Fibroblast of skin of abdomen (primary cell): ENCODE data around the gene NFATC1.
"Not testable (repeated sequence)": the region's sequence is repeated elsewhere in the genome, so short reads cannot be mapped to it uniquely, and the experiment has no call there.

Source experiments
- DNase-seq: peaks from one replicate; pipeline ENCODE4 v3.0.0-alpha.2; 2013

The NFATC1 gene

DNA sequence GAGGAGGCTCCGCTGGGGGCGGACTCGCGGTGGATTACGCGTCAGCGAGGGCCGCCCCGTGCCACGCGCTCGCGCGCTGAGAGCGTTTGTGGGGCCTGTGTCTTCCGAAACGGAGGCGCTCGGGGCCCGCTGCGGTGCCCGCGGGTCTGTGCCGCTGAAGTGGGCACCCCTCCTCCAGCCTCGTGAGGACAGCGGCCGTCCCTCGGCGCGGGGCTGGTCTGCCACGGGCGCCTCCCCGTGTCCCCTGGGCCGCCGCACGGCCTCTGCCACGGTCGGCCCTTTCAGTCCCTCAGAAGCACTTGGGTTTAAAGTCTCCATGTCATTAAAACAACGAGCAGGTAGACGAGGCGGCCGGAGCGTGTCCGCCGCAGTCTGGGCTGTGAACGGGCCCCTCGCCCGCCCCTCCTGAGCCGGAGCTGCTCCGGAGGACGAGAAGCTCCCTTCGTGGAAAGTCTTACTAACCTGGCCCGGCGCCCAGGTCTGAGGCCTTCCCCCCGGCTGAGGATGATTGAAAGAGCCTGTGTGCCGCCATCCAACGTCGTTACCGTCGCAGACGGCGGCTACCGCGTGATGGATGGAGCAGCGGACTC lies 97.6 kb downstream of the NFATC1 start:
- DNase-seq: no peak

DNA sequence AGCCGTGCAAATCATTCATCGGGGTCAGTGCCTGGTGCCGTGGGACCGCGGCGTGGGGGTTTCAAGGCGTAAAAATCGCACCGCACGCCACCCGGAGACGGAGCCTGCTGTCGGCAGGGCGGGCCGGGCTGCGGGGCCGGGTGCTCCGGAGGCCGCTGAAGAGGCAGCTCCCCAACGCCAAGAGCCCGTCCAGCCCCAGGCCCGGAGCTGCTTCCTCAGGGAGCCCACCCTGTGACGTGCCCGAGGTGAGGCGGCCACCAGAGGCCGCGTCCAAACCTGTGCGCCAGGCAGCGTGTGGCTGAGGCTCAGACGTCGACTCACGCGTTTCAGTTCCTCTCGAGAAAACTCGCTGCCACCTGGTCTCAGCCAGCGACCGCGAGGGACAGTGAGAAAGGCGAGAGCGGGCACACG lies 98.1 kb downstream of the NFATC1 start:
- no peak for DNase-seq

DNA sequence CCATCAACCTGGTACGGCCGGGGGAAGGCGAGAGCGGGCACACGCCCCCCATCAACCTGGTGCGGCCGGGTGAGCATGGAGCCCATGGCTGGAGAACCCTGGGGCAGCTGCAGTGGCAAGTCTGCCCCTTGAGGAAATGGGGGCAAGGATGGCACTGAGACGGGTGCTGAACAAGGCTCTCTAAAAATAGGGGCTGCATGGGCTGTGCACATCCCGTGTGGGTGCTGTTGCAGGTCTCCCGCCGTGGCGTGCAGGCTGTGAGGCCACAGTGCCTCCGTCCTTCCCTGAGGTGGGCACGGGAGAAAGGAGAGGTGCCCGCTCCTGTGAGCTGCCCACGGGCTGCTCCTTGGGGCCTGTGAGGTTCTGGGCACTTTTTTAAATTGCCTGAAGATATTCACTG lies 99.2 kb downstream of the NFATC1 start:
- DNase-seq: no peak

DNA sequence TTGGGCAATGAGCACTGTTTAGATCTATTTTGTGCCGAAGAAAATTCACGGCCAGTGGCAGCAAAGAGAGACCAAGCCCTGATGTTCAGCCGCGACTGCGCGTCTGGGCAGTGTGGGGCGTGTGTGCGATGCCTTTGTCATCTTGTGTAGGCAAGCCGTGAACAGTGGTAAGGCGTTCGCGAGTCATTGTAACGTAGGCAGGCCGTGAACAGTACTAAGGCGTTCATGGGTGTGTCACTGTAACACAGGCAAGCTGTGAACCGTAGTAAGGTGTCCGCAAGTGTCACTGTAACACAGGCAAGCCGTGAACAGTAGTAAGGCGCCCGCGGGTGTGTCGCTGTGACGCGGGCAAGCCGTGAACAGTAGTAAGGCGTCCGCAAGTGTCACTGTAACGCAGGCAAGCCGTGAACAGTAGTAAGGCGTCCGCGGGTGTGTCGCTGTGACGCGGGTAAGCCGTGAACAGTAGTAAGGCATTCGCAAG lies 99.9 kb downstream of the NFATC1 start:
- DNase-seq: no peak

DNA sequence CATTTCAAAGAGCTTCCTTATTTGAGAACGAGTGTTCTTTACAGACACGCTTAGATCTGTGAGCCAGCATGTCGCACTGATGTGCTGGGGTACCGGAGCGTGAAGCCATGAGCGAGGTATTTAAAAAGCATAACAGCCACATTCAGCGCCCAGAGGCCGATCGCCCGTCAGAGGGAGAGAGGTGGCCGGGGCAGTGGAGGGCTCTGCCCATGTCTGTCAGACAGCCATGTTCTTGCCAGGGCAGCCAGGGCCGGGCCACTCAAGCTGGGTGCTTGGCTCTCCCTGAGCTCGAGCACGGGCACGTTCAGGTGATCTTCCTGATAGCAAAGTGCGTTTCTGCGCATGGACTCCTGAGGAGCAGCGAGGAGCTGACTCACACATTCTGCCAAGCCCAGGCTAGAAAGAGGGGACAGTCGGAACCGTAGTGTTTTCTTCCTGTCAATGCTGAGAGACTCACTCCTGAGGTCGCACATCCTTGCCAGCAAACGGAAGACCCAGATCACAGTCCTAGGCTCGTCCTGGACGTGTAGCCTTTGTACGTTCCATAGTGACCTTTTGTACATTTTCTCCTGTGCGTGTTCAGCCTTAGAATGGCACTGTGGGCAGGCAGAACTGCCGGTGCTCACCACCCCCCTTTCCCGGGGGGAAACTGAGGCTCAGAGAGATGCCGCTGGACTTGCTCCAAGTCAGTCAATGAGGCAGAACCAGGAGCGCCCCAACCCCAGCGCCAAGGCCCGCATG lies 100.7 kb downstream of the NFATC1 start:
- no peak for DNase-seq

DNA sequence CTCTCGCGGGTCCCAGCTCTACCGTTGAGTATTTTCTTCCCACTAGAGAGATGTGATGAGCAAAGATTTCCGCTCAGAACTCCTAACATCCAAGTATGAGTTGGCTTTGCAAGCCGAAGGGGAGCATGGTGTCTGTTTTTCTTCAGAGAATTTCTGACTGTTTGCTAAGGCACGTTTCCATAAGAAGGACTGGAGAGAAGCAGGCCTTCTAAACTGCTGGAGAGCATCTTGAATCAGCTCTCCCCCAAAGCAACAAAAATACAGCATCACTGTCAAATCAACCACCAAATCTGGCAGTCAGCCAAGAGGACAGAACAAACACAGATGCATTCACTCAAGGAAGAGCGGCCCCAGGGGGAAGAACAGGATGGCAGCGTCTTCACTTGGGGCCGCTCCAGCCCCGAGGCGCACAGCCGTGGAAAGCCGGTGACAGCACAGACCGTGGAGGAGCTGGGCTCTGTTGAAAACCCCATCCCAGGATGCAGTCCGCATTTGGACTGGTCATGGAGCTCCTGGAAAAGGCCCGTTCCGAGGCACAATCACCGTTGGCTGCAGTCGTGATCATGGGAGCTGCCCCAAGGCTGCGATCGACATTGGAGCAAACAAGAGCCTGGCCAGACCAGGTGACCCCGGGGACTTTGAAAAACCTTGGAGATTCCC lies 101.4 kb downstream of the NFATC1 start:
- DNase-seq: peak; percentile 87

DNA sequence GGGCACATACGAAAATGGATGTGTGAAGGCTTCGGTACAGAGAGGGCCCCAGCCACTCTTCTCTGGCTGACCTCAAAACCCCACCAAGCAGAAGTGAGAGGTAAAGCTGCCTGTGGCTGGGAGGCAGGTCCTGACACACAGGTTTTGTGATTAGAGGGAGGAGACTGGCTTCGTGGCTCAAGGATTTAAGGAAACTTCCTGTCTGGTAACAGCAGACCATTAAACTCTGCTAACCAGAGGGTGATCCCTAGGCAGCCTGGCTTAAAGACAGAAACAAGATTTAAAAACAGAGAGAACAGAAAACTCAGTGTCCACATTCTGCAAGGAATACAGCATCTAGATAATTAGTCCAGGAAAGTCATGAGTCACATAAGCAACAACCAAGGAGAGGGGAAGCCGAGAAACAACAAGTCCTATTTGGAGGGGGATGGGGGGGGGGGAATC lies 101.9 kb downstream of the NFATC1 start:
- no peak for DNase-seq

DNA sequence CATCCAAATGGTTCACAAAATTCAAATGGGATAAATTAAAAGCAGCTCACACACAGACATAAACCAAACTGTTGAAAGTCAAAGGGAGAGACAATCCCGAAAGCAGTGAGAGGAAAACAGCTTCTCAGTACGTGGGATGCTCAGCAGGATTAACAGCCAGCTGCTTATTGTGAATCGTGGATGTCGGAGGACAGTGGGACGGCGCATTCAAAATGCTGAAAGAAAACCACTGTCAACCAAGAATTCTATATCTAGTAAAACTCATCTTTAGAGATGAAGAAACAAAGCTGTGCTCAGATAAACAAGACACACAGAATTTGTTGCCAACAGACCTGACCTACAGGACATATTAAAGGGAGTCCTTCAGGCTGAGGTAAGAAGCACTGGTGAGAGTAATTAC lies 102.9 kb downstream of the NFATC1 start:
- DNase-seq: no peak

DNA sequence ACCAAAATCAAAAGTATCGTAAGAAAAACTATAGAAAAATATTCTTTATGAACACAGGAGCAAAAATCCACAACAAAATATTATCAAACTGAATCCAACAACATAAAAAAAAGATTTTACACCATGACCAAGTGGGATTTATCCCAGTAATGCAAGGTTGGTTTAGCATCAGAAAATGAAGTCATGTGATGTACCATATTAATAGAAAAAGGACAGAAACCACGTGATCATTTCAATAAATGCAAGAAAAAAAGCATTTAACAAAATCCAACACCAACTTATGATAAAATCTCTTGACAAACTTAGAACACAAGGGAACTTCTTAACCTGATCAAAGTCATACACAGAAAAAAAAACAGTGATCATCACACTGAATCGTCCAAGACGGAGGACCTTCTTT lies 105.3 kb downstream of the NFATC1 start:
- DNase-seq: no peak

DNA sequence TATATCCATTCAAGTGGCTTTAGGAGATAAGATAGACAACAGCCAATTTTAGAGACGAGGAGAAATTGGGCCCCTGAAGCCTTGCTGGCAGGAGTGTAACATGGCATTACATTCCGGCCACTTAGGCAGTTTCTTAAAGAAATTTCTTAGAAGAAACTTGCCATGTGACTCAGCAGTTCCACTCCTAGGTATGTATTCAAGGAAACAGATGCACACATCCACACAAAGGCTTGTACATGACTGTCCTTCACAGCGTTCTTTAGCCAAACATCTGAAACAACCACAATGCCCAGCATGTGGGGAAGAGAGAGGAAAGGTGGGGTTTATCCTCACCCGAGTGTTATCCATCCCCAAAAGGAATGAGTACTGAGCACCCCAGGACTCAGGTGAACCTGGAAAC lies 107.1 kb downstream of the NFATC1 start:
- no peak for DNase-seq

DNA sequence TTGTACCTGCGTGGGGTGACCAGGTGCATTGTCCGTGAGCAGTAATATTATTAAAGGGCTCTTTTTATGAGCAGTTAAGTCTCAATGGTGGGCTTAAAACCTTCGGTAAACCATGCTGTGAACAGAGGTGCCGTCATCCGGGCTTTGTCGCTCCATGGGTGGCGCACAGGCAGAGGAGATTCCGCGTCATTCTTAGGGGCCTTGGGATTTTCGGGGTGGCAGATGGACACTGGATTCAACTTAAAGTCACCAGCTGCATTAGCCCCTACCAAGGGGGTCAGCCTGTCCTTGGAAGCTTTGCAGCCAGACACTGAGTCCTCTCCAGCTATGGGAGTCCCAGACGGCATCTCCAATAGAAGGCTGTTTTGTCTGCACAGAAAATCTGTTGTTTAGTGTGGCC lies 107.7 kb downstream of the NFATC1 start:
- DNase-seq: no peak

DNA sequence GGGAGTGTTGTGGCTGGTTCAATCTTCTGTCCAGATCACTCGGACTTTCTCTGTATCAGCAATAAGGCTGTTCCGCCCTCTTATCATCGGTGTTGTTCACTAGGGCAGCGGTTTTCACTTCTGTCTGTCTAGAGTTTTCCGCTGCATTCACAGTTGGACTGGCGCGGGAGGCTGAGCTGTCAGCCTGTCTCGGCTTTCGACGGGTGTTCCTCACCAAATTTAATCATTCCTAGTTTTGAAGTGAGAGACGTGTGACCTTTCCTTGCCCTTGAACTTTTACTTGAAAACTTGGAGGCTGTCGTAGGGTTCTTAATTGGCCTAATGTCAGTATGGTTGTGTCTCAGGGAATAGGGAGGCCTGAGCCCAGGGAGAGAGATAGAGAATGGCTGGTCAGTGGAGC lies 108.3 kb downstream of the NFATC1 start:
- no peak for DNase-seq

DNA sequence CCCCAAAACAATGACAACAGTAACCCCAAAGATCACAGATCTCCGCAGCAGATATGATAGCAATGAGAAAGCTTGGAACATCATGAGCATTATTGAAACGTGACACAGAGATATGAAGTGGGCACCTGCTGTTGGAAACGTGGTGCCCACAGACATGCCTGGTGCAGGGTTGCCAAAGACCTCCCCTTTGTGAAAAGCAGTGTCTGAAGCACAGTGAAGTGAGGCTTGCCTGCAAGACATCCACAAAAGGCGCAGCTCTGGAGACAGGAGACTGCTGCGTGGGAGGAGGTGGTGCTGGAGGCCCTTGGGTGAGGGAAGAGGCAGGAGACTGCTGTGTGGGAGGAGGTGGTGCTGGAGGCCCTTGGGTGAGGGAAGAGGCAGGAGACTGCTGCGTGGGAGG lies 108.8 kb downstream of the NFATC1 start:
- not testable (repeated sequence) for DNase-seq

DNA sequence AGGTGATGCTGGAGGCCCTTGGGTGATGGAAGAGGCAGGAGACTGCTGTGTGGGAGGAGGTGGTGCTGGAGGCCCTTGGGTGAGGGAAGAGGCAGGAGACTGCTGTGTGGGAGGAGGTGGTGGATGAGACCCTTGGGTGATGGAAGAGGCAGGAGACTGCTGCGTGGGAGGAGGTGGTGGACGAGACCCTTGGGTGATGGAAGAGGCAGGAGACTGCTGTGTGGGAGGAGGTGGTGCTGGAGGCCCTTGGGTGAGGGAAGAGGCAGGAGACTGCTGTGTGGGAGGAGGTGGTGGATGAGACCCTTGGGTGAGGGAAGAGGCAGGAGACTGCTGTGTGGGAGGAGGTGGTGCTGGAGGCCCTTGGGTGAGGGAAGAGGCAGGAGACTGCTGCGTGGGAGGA lies 109.7 kb downstream of the NFATC1 start:
- not testable (repeated sequence) for DNase-seq

DNA sequence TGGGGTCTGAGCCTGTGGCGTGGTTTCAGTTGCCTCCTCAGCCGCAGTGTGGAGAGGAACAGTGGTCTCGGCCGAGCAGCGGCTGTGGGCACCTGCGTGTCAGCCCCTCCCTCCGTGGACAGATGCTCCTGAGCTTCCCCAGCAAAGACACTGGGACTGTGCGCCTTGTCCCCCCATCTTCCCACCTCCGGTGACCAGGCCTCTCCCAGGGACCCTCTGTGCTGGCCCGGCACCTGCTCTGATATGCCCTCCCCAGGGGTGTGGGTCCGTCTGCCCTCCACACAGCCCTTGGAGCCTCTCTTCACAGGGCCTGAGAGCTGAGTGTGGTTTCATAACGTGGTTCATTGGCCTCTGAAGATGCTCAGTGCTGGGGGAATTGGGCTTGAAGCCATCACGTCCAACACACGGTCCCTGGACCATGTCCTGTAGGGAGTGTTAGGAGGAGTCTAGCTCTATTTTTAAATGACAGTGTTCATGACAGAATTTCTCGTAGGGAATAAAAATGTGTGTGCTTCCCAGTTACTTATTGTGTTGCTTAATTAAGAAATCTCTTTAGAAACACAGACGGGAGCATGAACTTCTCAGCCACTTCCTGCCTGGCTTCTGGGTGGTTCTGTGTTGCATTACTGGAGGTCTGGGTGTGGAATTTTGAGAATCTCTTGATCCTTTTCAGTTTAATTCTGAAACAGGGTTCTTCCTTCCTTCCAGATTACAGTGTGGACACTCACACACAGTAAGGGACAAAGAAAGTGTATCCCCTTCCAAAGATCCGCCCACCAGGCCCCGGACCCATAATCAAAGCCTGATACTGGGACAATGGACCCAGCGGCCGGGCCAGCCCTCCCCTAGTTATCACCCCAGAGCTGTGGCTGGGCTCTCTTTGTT lies 110.7 kb downstream of the NFATC1 start:
- DNase-seq: peak; percentile 68

DNA sequence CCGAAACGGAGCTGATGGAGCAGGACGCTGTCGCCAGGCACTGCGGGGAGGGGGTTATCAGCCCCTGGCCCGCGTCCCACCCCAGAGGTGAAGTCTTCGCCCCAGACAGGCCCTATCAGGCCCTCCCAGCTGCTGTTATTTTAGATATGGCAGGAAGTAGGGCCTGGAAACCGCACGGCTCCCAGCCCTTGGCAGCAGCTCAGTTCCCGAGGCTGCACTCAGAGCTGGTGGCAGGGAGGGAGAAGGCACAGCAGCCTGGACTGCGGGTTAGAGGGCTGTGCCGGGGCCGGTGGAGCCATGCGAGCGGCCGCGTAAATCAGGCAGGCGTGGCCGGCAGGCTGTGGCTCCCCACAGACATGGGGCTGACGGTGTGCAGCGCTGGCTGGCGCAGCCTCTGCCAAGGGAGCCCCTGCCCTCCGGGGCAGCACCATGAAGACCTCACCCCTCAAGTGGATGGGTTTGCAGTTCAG lies 111.4 kb downstream of the NFATC1 start:
- DNase-seq: peak; percentile 68

DNA sequence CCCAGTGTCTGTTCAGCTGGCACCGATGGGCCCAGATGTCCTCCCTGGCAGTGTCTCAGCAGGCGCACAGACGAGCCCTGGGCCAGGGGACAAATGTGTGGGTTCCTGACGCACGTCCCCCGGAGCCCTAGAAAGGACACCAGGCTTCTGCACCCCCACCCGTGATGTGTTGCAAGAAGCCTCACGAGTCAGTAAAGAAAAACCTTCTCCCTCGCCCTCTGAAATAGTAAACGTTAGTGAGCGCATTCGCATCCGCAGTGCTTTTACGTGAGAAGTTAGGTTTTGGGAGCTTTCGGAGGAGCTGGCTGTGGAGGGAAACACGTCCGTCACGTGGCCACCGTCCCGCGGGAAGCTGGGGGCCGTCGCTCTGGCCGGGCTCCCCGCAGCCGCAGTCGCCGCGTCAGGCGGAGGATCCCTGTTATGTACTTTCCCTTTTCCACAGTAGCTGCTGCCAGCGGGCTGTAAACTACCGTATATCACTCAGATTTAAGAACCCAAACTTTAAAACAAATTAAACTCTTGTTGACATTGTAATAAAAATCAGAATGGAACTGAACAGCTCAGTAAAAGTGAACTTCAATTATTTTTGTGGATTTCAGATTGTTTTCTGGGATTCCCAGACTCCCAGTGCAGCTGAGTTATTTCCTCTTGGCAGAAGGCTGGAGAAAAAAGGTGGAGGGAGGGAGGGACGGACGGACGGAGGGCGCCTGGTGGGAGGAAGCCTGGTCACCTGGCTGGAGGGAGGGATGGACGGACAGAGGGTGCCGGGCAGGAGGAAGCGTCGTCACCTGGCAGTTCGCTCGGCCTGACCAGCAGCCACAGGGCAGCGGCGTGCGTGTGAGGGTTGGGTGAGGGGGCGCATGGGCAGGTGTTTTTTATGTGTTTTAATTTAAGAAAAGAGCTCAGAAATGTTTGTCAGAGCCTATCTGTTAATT lies 112.1 kb downstream of the NFATC1 start:
- DNase-seq: peak; percentile 46

DNA sequence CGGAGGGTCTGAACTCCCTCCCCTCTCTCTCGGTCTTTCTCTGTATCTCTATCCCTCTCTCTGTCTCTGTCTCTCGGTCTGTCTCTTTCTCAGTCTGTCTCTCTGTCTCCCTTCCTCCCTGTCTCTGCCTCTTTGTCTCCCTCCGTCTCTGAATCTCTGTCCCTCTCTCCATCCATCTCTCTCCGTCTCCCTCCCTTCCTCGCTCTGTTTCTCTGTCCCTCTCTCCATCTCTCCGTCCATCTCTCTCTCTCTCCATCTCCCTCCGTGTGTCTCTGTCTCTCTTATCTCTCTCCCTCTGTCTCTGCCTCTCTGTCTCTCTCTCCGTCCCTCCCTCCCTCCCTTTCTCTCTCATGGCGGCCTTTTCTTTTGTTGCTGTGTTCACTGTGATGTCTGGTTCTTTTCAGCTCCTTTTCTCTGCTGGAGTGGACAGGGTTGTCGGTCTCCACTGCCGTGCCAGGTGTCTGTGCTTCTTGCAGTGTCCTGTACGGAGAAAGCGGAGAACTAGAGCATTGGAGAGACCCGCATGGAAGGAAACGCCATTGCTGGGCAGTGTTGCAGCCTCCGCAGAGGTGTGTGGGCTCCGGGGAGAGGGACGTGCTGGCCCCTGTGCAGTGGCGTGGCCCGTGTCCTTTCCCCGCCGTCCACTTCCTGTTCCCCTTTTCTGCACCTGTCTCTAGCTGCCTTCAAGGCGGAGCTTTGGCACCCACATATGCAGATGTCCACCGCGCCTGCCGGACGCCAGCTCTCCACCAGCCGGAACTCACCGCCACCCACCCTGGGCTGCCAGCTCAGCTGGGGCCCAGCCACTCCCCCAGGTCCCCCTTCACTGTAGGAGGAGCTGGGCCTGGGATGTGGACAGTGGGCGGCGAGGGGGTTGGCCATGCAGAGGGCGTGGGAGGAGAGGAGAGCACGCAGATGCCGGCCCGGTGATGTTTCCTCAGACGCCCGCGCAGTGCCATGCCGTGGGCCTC lies 113.1 kb downstream of the NFATC1 start:
- no peak for DNase-seq

DNA sequence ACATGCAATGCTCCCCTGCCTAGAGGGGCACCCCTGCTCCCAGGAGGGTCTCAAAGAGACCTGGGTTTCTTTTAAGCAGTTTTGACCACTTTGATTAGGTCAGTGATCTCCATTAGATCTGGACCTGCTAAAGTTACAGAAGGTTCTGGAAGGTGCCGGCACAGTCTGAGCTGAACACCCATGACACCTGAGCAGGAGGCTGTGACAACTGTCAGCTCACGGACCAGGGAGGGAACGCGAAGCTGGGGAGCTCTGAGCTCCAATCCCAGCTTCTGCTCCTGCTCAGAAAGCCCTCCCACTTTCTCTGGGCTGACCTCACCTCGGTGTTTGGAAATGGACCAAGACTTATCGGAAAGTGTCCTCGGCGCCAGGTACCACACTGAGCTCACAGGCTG lies 113.8 kb downstream of the NFATC1 start:
- DNase-seq: no peak

DNA sequence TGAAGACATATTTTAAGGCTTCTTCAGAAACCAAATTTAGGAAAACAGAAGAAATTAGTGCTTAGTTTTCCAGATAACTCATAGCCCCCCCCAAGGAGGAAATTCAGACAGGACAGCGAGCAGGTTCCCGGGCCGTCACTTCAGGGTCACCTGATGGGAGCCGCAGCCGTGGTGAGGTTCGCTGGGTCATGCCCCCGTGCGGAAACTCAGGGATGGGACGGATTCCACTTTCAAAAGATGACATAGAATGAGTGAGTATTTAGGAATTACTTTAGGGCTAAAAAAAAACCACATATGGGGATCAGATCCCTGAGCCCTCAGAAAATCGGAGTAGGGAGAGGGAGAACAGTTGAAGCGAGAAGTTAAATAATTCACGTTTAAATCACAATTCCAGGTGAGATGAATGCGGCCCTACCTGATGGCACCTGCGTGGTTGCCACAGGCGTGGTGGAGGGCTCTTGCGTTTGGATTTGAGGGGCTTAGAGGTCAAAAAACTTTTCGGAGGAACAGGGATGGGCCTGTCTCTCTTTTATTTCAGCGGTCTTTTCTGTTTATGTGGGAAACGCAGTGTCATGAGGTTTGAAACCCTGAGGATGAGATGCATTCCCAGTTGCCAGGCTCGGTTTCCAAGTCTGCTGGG lies 114.4 kb downstream of the NFATC1 start:
- no peak for DNase-seq
